Raji (cell line): ENCODE data around the gene INSRR.

Experiments
- POLR2A ChIP-seq: IDR thresholded peaks from 2 replicates; pipeline ENCODE4 v1.6.1; 2011; ENCODE audit warnings: low read depth, low read length, control low read depth; ENCODE audit not compliant: insufficient read depth

Gene INSRR

DNA sequence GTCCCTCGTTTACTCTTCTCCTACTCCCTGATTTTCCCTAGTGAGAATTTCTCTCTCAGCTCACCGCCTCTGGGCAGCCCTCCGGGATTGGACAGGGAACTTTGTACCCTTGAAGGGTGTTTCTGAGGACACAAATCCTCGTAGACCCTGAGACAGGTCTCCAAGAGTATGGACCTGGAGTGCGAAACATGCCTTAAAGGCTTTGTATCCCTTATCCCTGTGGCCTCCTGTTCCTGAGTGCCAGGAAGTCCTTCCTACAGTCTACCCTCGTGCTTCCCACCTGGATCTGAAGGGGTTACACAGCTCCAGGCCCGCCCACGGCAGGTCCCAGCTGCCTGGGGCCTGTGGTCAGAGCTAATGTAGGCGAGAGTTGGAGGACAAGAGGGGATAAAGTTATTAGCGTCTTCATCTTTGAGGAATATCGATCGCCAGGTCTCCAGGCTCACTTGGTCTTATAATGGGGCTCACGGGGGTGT, 27.0 kb upstream of the INSRR start:
- TF ChIP-seq POLR2A = no peak

DNA sequence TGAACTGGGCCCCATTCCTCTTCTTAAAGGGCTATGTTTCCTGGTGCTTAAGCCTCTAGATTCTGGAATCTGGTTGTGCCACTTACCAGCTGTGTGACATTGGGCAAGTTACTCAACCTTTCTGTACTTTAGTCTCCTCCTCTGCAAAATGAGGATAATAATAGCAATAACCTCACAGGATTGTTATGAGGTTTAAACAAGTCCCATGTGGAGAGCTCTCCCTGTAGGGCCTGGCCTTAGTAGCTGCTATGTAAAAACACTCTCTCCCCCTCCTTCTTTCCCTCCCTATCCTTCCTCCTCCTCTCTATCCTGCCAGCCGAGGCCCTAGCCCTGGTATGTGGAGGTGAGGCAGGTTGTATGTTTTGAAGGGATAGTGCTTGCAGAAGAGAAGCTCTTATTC, 26.4 kb upstream of the INSRR start:
- TF ChIP-seq POLR2A = no peak

DNA sequence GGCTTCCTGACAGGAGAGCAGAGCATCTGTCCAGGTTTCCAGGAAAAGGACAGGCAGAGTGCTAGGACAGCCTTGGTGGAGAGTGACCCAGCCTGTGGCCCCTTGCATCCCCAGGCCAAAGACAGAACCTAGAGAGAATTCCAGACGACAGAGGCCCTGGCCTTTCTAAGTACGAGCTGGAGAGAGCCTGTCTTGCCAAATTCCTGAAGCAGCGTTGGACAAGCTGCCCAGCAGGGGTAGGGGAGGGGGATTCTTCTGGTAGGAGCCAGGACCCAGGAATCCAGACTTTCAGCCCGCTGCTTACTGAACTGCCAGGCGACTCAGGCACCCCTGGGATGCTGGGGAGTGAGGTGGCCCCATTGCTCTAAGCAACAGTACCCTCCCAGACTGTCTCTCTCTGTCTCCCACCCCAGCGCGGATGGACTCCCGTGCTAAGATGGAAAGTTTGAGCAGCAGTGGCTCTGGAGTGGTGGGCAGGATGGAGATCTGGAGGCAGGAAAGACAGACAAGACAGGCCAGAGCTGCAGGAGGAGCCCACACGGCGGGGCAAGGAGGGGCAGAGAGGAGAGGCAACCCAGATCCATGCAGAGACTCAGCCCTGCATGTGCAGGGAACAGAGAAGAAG, 25.8 kb upstream of the INSRR start:
- TF ChIP-seq POLR2A = no peak

DNA sequence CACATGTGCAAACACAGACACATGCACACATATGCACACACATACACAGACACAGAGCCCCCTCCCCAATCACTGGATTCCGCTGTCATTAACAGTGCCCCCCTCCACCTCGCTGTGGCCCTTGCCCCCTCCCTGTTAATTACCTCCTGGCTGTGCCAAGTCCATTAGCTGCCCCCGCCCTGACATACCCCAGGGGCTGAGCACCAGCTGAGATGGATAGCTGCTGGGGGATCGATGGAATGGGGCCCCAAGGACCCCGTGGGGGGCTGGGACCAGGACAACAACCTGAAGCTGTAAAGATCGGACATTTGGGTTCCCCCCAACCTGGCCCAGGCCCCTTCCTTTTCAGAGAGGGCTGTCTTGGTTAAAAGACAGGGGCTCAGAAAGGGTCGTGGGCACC, 25.0 kb upstream of the INSRR start:
- TF ChIP-seq POLR2A = no peak

DNA sequence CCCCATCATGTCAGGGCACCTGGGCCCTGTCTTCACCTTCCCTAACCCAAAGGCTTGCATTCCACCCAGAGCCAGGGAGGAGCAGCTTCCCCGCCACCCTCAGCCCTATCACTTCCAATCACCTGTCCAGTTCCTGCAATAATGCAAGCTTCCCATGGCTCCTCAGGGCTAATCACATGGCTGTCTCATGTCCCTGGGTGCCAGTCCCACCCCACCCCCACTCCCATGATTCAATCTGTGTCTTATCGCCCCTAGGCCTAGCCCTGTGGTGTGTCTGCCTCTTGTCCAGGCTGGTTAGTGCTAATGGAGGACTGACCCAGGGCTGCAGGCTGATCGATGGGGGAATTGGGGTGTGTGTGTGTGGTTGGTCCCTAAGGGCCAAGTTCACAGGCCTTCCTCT, 23.6 kb upstream of the INSRR start:
- TF ChIP-seq POLR2A = no peak

DNA sequence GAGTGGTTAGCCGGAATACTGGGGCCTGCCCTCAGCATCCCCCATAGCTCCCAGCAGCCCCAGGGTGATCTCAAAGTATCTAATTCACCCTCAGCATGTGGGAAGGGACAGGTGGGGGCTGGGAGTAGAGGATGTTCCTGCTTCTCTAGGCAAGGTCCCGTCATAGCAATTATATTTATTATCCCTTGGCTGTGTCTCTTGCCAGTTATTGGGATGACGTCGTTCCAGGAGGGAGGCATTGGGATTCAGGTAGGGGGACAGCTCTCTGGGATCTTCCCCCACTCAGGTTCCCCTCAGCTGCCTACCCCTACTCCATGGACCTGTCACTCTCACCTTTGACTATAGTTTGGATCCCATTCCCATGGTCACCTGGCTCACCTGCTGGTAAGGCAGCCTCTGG, 22.7 kb upstream of the INSRR start:
- no peak for TF ChIP-seq POLR2A

DNA sequence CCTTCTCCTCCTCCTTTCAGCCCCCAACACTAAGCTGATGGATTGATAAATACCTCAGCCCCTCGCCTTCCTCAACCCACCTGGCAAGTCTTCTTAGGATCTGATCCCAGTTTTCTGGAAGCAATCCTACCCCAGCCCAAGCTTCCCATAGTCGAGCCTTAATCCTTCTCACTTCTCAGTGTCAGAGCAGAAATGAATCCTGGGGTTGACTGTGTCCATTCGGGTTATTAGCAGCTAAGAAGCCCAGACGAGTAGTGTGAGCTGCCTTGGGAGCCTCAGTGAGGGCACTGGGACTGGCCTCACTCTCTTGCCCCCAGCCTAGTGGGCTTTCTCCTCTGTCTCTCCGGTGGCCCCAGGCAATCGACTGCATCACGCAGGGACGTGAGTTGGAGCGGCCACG, 22.2 kb upstream of the INSRR start:
- no peak for TF ChIP-seq POLR2A

DNA sequence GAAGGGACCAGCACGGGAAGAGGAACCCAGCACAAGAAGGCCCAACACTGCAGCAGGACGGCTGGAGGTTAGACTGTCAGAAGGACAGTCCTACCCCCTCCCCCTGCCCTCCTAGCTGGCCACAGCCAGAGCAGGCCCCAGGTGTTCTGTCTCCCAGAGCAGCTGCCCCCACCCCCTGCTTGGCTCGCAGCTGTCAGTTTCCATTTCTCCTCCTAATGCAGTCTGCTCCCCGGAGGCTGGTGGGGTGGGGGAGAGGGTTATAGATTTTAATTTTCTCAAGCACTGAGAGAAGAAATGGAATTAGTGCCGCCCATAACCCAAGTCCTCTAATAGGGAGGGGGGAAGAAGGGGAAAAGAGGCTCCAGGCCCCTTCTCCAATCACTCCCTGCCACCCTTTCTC, 21.6 kb upstream of the INSRR start:
- no peak for TF ChIP-seq POLR2A

DNA sequence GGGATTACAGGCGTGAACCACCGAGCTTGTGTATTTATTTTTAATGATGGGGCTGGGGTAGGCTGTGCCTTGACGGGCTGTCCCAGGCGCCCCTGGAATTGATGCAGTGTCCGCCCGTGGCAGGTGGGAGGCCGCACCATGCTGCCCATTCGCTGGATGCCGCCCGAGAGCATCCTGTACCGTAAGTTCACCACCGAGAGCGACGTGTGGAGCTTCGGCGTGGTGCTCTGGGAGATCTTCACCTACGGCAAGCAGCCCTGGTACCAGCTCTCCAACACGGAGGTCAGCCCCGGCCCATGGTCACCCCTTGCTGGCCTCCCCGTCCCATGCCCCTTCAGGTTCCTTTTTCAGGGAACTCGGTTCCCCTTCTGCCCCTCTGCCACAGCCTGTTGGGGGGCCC, 21.0 kb upstream of the INSRR start:
- TF ChIP-seq POLR2A = no peak

DNA sequence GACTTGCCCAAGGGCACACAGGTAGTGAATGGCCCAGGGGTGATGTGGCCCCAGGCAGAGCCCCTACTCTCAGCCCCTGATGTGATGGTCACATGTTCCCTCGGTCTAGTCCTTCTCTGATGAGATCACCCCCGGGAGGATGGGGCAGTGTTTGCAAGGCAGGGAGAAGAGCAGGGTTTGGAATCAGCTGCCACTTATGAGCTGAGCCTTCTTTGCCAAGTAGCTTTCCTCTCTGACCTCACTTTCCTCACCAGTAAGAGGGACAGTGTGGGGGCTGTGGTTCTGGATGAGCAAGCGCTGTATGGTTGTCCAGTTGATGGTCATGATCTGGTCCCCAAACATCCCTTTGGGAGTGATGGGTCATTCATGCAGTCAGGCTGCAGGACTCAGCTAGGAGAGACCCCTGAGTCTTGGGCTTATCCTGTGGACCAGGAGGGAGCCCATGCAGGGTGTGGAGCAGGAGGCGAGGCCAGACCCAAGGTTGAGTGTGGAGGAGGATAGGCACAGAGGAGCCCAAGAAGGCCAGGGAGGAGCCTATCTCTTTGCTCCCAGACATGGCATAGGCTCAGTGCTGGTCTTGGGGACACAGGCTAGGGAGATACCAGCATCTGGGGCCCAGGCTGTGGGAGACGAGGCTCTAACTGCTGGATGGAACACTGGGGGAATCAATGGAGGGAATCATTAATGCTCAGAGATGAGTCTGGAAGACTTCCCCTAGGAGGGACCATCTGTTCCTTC, 18.7 kb upstream of the INSRR start:
- no peak for TF ChIP-seq POLR2A

DNA sequence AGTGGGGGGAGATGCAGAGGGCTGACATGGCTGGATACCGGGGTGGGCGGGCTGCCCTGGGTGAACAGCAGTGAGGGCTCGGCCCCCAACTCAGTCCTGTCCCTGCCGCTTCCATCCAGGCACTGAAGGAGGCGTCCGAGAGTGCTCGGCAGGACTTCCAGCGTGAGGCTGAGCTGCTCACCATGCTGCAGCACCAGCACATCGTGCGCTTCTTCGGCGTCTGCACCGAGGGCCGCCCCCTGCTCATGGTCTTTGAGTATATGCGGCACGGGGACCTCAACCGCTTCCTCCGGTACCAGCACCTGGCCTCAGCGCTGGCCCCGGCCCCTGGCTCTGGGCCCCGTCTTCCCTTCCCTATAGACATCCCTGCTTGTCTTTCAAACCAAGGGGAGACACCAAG, 17.4 kb upstream of the INSRR start:
- TF ChIP-seq POLR2A = no peak

DNA sequence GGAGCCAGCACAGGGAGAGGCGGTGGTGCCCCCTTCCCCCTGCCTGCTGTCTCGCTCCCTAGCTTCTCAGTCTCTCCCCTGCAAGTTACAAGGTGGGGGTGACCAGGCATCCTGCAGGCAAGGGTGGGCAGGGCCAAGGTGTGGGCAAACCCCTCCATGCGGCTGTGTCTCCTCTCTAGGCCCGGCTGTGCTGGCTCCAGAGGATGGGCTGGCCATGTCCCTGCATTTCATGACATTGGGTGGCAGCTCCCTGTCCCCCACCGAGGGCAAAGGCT, 16.4 kb upstream of the INSRR start:
- no peak for TF ChIP-seq POLR2A

DNA sequence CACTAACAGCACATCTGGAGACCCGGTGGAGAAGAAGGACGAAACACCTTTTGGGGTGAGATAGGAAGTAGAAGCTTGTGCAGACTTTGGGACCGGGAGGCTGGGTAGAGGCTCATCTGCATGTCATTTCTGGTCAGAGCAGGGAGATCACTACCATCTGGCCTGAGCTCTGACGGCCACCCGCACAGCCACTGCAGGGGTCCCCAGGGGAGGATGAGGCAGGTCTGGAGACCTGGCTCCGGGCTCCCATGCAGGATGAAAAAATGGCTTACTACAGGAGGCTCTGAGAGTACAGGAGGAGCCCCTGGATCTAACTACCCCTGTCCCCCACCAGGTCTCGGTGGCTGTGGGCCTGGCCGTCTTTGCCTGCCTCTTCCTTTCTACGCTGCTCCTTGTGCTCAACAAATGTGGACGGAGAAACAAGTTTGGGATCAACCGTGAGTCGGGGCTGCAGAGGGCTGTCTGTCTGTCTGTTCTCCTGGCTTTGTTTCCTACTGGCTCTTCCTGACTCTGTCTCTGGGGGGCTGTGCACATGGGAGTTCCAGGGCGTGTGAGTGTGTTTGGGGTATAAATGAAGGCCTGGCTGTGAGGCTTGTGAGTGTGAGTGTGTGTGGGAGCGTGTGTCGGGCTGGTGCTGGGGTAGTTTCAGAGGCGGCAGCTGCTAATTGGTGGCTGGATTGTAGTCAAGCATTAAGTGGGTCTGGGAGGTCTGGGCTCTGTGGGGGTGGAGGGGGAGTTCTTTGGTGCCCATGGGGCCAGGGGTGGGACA, 15.8 kb upstream of the INSRR start:
- no peak for TF ChIP-seq POLR2A

DNA sequence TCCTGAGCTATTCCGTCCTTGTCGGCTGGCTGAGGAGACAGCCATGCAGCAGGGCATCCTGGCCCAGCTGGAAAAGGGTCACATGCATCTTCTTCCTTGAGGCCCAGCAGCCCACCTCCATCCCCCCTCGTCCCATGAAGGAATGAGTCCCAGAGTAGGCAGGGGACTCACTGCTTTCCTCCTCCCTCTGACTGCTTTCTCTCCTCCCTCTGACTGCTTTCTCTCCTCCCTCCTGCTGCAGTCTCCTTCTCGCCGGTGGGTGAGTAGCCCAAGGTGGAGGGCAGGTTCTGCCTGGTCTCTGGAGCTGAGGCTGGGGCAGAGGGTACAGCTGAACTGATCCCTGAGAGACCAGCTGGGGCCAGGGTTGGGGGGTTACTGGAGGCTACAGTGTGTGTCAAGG, 15.2 kb upstream of the INSRR start:
- no peak for TF ChIP-seq POLR2A

DNA sequence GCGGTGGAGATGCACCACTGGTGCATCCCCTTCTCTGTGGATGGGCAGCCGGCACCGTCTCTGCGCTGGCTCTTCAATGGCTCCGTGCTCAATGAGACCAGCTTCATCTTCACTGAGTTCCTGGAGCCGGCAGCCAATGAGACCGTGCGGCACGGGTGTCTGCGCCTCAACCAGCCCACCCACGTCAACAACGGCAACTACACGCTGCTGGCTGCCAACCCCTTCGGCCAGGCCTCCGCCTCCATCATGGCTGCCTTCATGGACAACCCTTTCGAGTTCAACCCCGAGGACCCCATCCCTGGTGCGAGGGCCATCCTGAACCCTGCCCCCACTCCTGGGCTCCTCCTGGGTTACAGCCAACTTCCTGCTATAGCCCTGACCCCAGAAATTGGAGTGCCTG, 14.7 kb upstream of the INSRR start:
- TF ChIP-seq POLR2A = no peak

DNA sequence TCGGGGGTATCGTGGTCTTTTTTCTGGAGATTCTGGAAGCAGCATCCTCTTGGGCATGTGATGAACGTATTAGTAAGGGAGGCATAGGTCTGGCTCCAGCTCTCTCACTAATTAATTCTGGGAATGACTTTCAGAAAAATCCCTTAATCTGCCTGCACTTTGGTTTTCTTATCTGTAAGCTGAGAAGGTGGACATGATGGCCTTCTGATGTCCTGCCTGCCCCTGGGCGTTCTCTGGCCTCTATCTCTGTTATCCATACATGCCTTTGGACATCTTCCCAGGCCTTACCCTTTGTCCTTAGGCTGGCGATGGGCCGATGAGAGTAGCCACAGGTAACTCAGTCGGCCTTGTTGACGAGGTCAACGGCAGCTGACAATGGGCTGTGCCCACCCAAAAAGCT, 10.5 kb upstream of the INSRR start:
- no peak for TF ChIP-seq POLR2A
